Natural killer cell (primary cell): ENCODE data around the gene CERS1. TPM values are rescaled to one million over a fixed set of nuclear protein-coding genes. Genes with fewer than 3 reads are reported as not detected.

Experiments used
- ATAC-seq, 3 donors: fragments of 150-1000 bp in 2 of 3; fragments of 200-7000 bp in 1 of 3; cut with Tn5 transposase; 1 replicate in 1 of 3; 2 replicates in 2 of 3; pipeline ENCODE4 v1.10.0; 2021; ENCODE audit warnings: mild to moderate bottlenecking in 2 of 3, moderate library complexity in 2 of 3
- DNase-seq, 2 donors: peaks; one replicate each; pipeline versions ENCODE4 v3.0.0 to v3.0.0-alpha.2; 2013 to 2021; ENCODE audit warnings: mixed read lengths in 1 of 2
- H3K27ac ChIP-seq: one replicate; pipeline ENCODE4 v1.5.1; 2013; ENCODE audit warnings: mild to moderate bottlenecking, low read length
- H3K27me3 ChIP-seq: one replicate; pipeline ENCODE4 v1.6.1; 2013; ENCODE audit warnings: low read length; ENCODE audit not compliant: control insufficient read depth, insufficient read depth
- H3K36me3 ChIP-seq: one replicate; pipeline ENCODE4 v1.6.1; 2013; ENCODE audit warnings: low read length; ENCODE audit not compliant: control insufficient read depth, insufficient read depth
- H3K4me1 ChIP-seq: one replicate; pipeline ENCODE4 v1.6.1; 2013; ENCODE audit warnings: low read length; ENCODE audit not compliant: control insufficient read depth, insufficient read depth
- H3K4me3 ChIP-seq: one replicate; pipeline ENCODE4 v1.5.1; 2013; ENCODE audit warnings: low read length
- H3K9me3 ChIP-seq: one replicate; pipeline ENCODE4 v1.6.1; 2013; ENCODE audit warnings: low read length; ENCODE audit not compliant: control insufficient read depth, insufficient read depth
- H3K27ac Mint-ChIP-seq, 2 donors: one replicate each; pipeline ENCODE4 v1.8.0; 2022; ENCODE audit warnings: mild to moderate bottlenecking in 2 of 2, mixed read lengths in 2 of 2, moderate library complexity in 1 of 2
- H3K27me3 Mint-ChIP-seq, 2 donors: one replicate each; pipeline ENCODE4 v1.8.0; 2022; ENCODE audit warnings: low read depth in 2 of 2, mixed read lengths in 2 of 2
- H3K36me3 Mint-ChIP-seq: one replicate; pipeline ENCODE4 v1.8.0; 2022; ENCODE audit warnings: mixed read lengths
- H3K4me1 Mint-ChIP-seq, 2 donors: one replicate each; pipeline ENCODE4 v1.8.0; 2022; ENCODE audit warnings: mixed read lengths in 2 of 2
- H3K4me3 Mint-ChIP-seq: one replicate; pipeline ENCODE4 v1.8.0; 2022; ENCODE audit warnings: mild to moderate bottlenecking, moderate library complexity, mixed read lengths
- H3K9me3 Mint-ChIP-seq, 2 donors: one replicate each; pipeline ENCODE4 v1.8.0; 2022; ENCODE audit warnings: mixed read lengths in 2 of 2
- CTCF ChIP-seq: fragments of 200-600 bp; IDR thresholded peaks from one replicate; pipeline ENCODE4 v1.8.0; 2022; ENCODE audit warnings: antibody characterized with exemption
- WGBS: methylation state at CpG from one replicate; pipeline ENCODE4 v1.1.7; 2013; ENCODE audit warnings: missing lambda C conversion rate; ENCODE audit not compliant: insufficient coverage; 5-methylcytosine and 5-hydroxymethylcytosine counted together
- intact Hi-C: fragments of 100-400 bp; cut with micrococcal nuclease; formaldehyde crosslinking; loops from one replicate; pipeline ENCODE4 v1.14.2; 2022
- total RNA-seq, 4 donors: library from RNA; stranded (reverse); fragments of 120-200 nt in 1 of 4; gene quantifications; one replicate each; pipeline versions ENCODE4 v1.2.3 to v1.2.4, GENCODE V29; 2013 to 2022

CERS1 gene
- total RNA-seq, 3 donors from 2014 or later (not counting 1 experiment from before 2014, with no cell fraction given): not detected

- DNase-seq: no peak
- Histone ChIP-seq H3K9me3 (no peaks in the 10 kb centered on the region), H3K27ac (no peak overlapping the region), H3K27me3 (no peaks in the 10 kb centered on the region), H3K4me3 (no peak overlapping the region), H3K4me1 (peaks cover 24% of the 10 kb centered on the region), H3K36me3 (peaks cover 39% of the 10 kb centered on the region)
- WGBS: 98% methylated on average over 17 of the region's 17 CpGs
- no peak for TF ChIP-seq CTCF
- Mint-ChIP-seq H3K4me1 (peaks cover 26 to 31% of the 10 kb centered on the region in 2 donors), H3K27ac (no peak overlapping the region), H3K36me3 (no peaks in the 10 kb centered on the region), H3K4me3 (peak overlapping the region; percentile 42), H3K9me3 (no peaks in the 10 kb centered on the region), H3K27me3 (no peaks in the 10 kb centered on the region)
- intact Hi-C loops: no loop called here
- no peak for ATAC-seq
Observed at GRCh38 chr19:18921593-18921992, 25.6 kb upstream of the CERS1 start.

- intact Hi-C loops: no loop called here
- Histone ChIP-seq H3K27me3 (no peaks in the 10 kb centered on the region), H3K9me3 (no peaks in the 10 kb centered on the region), H3K4me1 (peaks cover 30% of the 10 kb centered on the region), H3K36me3 (peaks cover 36% of the 10 kb centered on the region), H3K27ac (no peak overlapping the region), H3K4me3 (peak overlapping the region; percentile 72)
- no peak for DNase-seq
- 80% methylated on average over 9 of the region's 9 CpGs for WGBS
- H3K27ac Mint-ChIP-seq: peak overlapping the region; percentile 90 to 95
- H3K36me3 Mint-ChIP-seq: no peaks in the 10 kb centered on the region
- no peaks in the 10 kb centered on the region for H3K9me3 Mint-ChIP-seq
- H3K4me3 Mint-ChIP-seq: peak overlapping the region; percentile 97
- TF ChIP-seq CTCF: no peak
- no peak for ATAC-seq
- H3K27me3 Mint-ChIP-seq: no peaks in the 10 kb centered on the region
- H3K4me1 Mint-ChIP-seq: peaks cover 26 to 35% of the 10 kb centered on the region in 2 donors
Observed at GRCh38 chr19:18920400-18920799, 24.4 kb upstream of the CERS1 start.

GRCh38 chr19:18919900-18920214 is 23.9 kb upstream of the CERS1 start:
- Histone ChIP-seq H3K27me3 (no peaks in the 10 kb centered on the region), H3K9me3 (no peaks in the 10 kb centered on the region), H3K4me3 (peak overlapping the region; percentile 72), H3K27ac (peak overlapping the region; percentile 85), H3K36me3 (peaks cover 36% of the 10 kb centered on the region), H3K4me1 (peaks cover 31% of the 10 kb centered on the region)
- H3K27me3 Mint-ChIP-seq: no peaks in the 10 kb centered on the region
- no peaks in the 10 kb centered on the region for H3K36me3 Mint-ChIP-seq
- H3K4me1 Mint-ChIP-seq: peaks cover 31 to 39% of the 10 kb centered on the region in 2 donors
- no peak for TF ChIP-seq CTCF
- peak overlapping the region; percentile 90 to 95 for H3K27ac Mint-ChIP-seq
- peak overlapping the region; percentile 97 for H3K4me3 Mint-ChIP-seq
- under 1% methylated on average over 13 of the region's 15 CpGs for WGBS
- DNase-seq (no peak), ATAC-seq (no peak)
- no peaks in the 10 kb centered on the region for H3K9me3 Mint-ChIP-seq
- intact Hi-C loops: loop anchor here (1.0 to 2.0 kb wide), 3 partner anchors 113 to 331 kb away; partner anchors contain the start of genes ARMC6, REX1BD, SLC25A42 and SUGP2
